Loucy (cell line): ENCODE results near the gene ELL.

Experiments
- EZH2phosphoT487 ChIP-seq: fragments of 200-600 bp; IDR thresholded peaks from 2 replicates; pipeline ENCODE4 v1.6.1; 2018; ENCODE audit warnings: antibody characterized with exemption, mild to moderate bottlenecking, moderate library complexity, borderline replicate concordance
- TF ChIP-seq, protein P1 (sequence below): fragments of 200-600 bp; sonication (generic); conservative IDR thresholded peaks from 2 replicates; pipeline ENCODE4 v1.5.1; 2014; ENCODE audit warnings: mild to moderate bottlenecking, antibody characterized with exemption, low read length

DNA sequence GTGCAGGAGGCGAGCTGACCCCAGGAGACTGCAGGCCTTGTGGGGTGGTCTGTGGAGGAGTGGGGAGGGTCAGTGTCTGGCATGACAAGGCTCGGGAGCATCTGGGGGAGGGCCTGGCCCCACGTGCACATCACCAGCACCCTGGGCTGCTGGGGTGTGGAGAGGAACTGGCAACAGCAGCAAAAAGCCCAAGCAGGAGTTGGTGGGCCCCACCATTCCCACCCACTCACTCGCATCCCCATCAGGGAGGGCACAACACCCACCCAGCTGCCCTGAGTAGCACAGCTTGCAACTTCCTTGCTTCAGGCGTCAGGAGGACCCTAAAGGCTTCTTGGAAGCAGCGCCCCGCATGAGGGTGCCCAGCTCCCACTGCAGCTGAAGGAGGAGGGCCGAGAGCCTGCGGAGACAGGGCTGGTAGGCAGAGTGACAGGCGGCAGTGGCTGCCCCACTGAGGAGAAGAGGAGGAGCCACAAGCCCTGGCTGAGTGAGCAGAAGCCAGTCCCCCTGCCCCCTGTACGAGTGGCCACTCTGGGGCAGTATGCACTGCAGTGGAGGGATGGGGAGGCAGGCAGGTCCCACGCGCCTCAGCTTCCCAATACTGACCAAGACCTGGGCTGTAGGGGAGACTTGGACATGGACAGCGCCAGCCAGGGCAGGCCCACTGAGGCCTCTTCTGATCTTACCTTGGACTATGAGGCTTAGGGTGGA lies 26.5 kb downstream of the ELL start:
- TF ChIP-seq, protein P1, sequence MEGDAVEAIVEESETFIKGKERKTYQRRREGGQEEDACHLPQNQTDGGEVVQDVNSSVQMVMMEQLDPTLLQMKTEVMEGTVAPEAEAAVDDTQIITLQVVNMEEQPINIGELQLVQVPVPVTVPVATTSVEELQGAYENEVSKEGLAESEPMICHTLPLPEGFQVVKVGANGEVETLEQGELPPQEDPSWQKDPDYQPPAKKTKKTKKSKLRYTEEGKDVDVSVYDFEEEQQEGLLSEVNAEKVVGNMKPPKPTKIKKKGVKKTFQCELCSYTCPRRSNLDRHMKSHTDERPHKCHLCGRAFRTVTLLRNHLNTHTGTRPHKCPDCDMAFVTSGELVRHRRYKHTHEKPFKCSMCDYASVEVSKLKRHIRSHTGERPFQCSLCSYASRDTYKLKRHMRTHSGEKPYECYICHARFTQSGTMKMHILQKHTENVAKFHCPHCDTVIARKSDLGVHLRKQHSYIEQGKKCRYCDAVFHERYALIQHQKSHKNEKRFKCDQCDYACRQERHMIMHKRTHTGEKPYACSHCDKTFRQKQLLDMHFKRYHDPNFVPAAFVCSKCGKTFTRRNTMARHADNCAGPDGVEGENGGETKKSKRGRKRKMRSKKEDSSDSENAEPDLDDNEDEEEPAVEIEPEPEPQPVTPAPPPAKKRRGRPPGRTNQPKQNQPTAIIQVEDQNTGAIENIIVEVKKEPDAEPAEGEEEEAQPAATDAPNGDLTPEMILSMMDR = no peak
- no peak for TF ChIP-seq EZH2phosphoT487
